Calu3 (cell line): ENCODE data around the gene OGDH. TPM values are rescaled to one million over a fixed set of nuclear protein-coding genes. Genes with fewer than 3 reads are reported as not detected.

Source experiments
- BruUV-seq: library from RNA; stranded (reverse); fragments of 400-500 nt; replicated peaks from 2 replicates; lab custom pipeline; 2021; lab: Mats Ljungman, UMichigan
- CTCF ChIA-PET: fragments of 300-600 bp; sonication (Branson Sonifier 250); formaldehyde crosslinking; loops from one replicate; lab custom pipeline; 2022; ENCODE audit warnings: antibody characterized with exemption; lab: Charles Lee
- DNase-seq: peaks from one replicate; pipeline ENCODE4 v3.0.0; 2022
- H3K27ac Mint-ChIP-seq: one replicate; pipeline ENCODE4 v1.8.0; 2022; ENCODE audit warnings: mixed read lengths; ENCODE audit not compliant: unreplicated experiment
- H3K27me3 Mint-ChIP-seq: one replicate; pipeline ENCODE4 v1.8.0; 2022; ENCODE audit warnings: mixed read lengths; ENCODE audit not compliant: unreplicated experiment
- H3K36me3 Mint-ChIP-seq: one replicate; pipeline ENCODE4 v1.8.0; 2022; ENCODE audit warnings: mild to moderate bottlenecking, moderate library complexity, mixed read lengths; ENCODE audit not compliant: insufficient read depth, unreplicated experiment
- H3K4me1 Mint-ChIP-seq: one replicate; pipeline ENCODE4 v1.8.0; 2022; ENCODE audit warnings: mild to moderate bottlenecking, low read depth, mixed read lengths; ENCODE audit not compliant: unreplicated experiment
- H3K4me3 Mint-ChIP-seq: one replicate; pipeline ENCODE4 v1.8.0; 2022; ENCODE audit warnings: mild to moderate bottlenecking, low read depth, moderate library complexity, mixed read lengths; ENCODE audit not compliant: unreplicated experiment
- H3K9me3 Mint-ChIP-seq: one replicate; pipeline ENCODE4 v1.8.0; 2022; ENCODE audit warnings: low read depth, mixed read lengths; ENCODE audit not compliant: unreplicated experiment
- CTCF ChIP-seq: fragments of 200-600 bp; IDR thresholded peaks from one replicate; pipeline ENCODE4 v1.8.0; 2022; ENCODE audit warnings: antibody characterized with exemption; ENCODE audit not compliant: unreplicated experiment
- intact Hi-C: fragments of 100-400 bp; cut with micrococcal nuclease; formaldehyde crosslinking; loops from one replicate; pipeline ENCODE4 v1.10.0; 2022; ENCODE audit not compliant: unreplicated experiment
- total RNA-seq: library from RNA; stranded (reverse); gene quantifications from 2 replicates; pipeline ENCODE4 v1.2.3, GENCODE V29; 2022

Gene OGDH
- total RNA-seq, 1 experiment from 2014 or later, result 100 TPM

DNA sequence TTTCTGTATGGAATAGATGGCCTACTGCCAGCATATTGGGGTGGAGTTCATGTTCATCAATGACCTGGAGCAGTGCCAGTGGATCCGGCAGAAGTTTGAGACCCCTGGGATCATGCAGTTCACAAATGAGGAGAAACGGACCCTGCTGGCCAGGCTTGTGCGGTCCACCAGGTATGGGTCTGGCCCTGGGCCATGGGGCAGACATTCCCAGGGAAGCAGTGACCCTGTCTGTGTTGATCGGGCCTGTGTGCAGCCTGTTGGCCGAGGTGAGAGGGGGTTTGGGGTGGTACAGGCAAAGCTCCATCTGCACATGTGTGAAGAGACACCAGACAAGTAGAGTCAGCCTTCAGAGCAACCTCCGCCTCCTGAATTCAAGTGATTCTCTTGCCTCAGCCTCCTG lies 67.3 kb downstream of the OGDH start:
- peaks cover 38% of the 10 kb centered on the region for H3K36me3 Mint-ChIP-seq
- no peaks in the 10 kb centered on the region for H3K27me3 Mint-ChIP-seq
- H3K27ac Mint-ChIP-seq, result no peak overlapping the region
- no peak overlapping the region for H3K4me3 Mint-ChIP-seq
- intact Hi-C loops, result no loop called here
- BruUV-seq, result no TSS peak
- CTCF ChIA-PET, result no interaction called here
- DNase-seq, result no peak
- no peak for TF ChIP-seq CTCF
- H3K9me3 Mint-ChIP-seq, result no peaks in the 10 kb centered on the region
- H3K4me1 Mint-ChIP-seq, result peaks cover 6% of the 10 kb centered on the region

DNA sequence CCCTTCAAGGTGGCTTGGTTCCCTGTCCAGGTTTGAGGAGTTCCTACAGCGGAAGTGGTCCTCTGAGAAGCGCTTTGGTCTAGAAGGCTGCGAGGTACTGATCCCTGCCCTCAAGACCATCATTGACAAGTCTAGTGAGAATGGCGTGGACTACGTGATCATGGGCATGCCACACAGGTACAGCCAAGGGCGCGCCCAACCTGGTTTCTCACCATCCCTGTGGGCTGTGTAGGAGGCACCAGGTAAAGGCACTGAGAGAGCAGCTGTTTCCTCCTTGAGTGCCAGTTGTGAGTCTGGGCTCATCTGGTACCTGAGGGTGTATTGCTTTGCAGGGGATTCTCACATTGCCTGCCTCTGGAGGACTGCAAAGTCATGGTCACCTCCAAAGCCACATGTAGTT lies 68.0 kb downstream of the OGDH start:
- Mint-ChIP-seq H3K4me3 (no peak overlapping the region), H3K9me3 (no peaks in the 10 kb centered on the region), H3K36me3 (peaks cover 45% of the 10 kb centered on the region), H3K27ac (no peak overlapping the region), H3K27me3 (no peaks in the 10 kb centered on the region), H3K4me1 (peaks cover 12% of the 10 kb centered on the region)
- no peak for TF ChIP-seq CTCF
- CTCF ChIA-PET, result no interaction called here
- intact Hi-C loops, result no loop called here
- BruUV-seq, result no TSS peak
- DNase-seq, result no peak

DNA sequence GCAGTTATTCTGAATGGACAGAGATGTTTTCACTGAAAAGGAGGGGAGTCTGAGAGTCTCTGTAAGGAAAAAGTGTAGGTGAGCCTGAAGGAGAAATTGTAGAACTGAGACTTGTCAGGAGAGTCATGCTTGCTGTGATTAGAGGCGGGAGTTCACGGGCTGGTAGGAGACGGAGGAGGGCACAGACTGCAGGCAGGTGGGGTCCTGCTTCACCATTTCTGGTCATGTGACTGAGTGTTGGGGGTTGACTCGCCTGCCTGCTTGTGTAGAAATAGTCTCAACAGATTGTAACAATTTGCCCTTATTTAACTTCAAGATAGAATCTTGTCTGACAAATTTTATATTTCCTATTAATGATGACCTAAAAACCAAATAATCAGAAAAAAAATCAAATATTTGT lies 70.3 kb downstream of the OGDH start:
- intact Hi-C loops, result no loop called here
- no TSS peak for BruUV-seq

DNA sequence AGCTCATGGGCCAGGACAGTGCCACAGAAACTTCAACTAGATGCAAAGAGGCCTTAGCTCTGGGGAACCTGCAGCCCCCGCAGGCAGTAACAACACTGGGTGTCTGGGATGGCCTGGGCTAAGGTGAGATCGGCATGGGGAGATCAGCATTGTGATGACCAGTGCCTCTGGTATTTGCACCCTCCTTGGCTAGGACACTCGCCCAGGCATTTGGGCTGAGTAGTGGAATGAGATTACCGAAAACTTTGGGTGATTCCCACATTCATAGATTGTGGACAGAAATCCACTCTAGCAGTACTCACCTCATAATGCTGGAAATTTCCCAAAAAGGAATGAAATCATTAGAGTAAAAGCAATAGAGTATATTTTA lies 71.7 kb downstream of the OGDH start:
- no TSS peak for BruUV-seq
- Mint-ChIP-seq H3K4me3 (no peak overlapping the region), H3K9me3 (no peaks in the 10 kb centered on the region), H3K36me3 (peaks cover 65% of the 10 kb centered on the region), H3K27ac (no peak overlapping the region), H3K27me3 (no peaks in the 10 kb centered on the region), H3K4me1 (peaks cover 18% of the 10 kb centered on the region)
- DNase-seq, result no peak
- TF ChIP-seq CTCF, result no peak
- intact Hi-C loops, result no loop called here
- CTCF ChIA-PET, result interaction anchor here (0.6 to 0.7 kb wide), 3 partner anchors 28 to 147 kb away, joined by 3 read pairs; no protein-coding TSS in a partner anchor

More for the DNA sequence above, 70.3 kb downstream of the OGDH start:
- no peak for DNase-seq
- no peak overlapping the region for H3K27ac Mint-ChIP-seq
- no peaks in the 10 kb centered on the region for H3K9me3 Mint-ChIP-seq
- H3K4me1 Mint-ChIP-seq, result peaks cover 18% of the 10 kb centered on the region
- no peak overlapping the region for H3K4me3 Mint-ChIP-seq
- H3K36me3 Mint-ChIP-seq, result peaks cover 65% of the 10 kb centered on the region
- no peak for TF ChIP-seq CTCF
- H3K27me3 Mint-ChIP-seq, result no peaks in the 10 kb centered on the region
- CTCF ChIA-PET, result no interaction called here
